ENCODE measurements around the gene B4GAT1. TPM values are rescaled to one million over a fixed set of nuclear protein-coding genes. Genes with fewer than 3 reads are reported as not detected.
A peak's percentile ranks its signal among the peaks of the same experiment; 100 is the strongest.
"Not testable (repeated sequence)": the region's sequence is repeated elsewhere in the genome, so short reads cannot be mapped to it uniquely, and the experiment has no call there.

B4GAT1 gene
- polyA plus RNA-seq, result 1 to 10 TPM; 4.9 to 7.0 TPM

- Histone ChIP-seq H3K9me3 (ENCODE audit: control insufficient read depth in 2 of 2, insufficient read depth in 1 of 2, low read depth in 1 of 2, low read length in 1 of 2) (no peaks in the 10 kb centered on the region), H3K36me3 (ENCODE audit: control insufficient read depth in 2 of 2, insufficient read depth in 2 of 2, low read length in 1 of 2) (no peaks in the 10 kb centered on the region), H3K27ac (ENCODE audit: low read depth in 2 of 2, low read length in 1 of 2) (peak within 1 kb of the TSS; percentile 81 to 93), H3K27me3 (ENCODE audit: control insufficient read depth in 1 of 2, insufficient read depth in 2 of 2, low read length in 2 of 2) (no peaks in the 10 kb centered on the region), H3K4me3 (ENCODE audit: low read depth in 1 of 2, low read length in 2 of 2) (peak within 1 kb of the TSS; percentile 80 to 85), H3K4me1 (ENCODE audit: control insufficient read depth in 2 of 2, insufficient read depth in 2 of 2, low read length in 1 of 2) (peaks cover 3 to 18% of the 10 kb centered on the region in 2 donors)
- 0 to 1% methylated on average over 60 to 101 of the region's 101 CpGs for WGBS, 2 donors
These were observed at the start of gene B4GAT1 for GRCh38 chr11:66347425-66348276. Gene B4GAT1 (minus strand): TSS chr11:66347629. CDS start chr11:66347545, 84 bp downstream.

DNA sequence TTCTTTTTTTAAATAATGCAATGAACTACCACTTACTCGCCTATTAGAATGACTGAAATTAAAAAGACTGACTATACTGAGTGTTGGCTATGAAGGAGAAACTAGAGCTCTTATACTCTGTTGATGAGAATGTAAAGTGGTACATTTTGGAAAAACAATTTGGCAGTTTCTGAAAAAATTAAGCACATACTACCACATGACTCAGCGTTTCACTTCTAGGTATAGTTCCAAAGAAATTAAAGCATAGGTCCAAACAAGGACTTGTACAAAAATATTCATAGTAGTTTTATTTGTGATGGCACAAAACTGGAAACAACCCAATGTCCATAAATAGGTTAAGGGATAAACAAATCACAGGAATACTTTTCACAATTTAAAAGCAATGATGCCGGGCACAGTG is 46.5 kb upstream of the B4GAT1 start:
- H3K27me3 ChIP-seq (ENCODE audit: control insufficient read depth in 1 of 2, insufficient read depth in 2 of 2, low read length in 2 of 2), result no peaks in the 10 kb centered on the region
- no peaks in the 10 kb centered on the region for H3K9me3 ChIP-seq (ENCODE audit: control insufficient read depth in 2 of 2, insufficient read depth in 1 of 2, low read depth in 1 of 2, low read length in 1 of 2)
- 68 to 74% methylated on average over 3 of the region's 3 CpGs for WGBS, 2 donors
- H3K27ac ChIP-seq (ENCODE audit: low read depth in 2 of 2, low read length in 1 of 2), result no peak overlapping the region
- no peak overlapping the region for H3K4me3 ChIP-seq (ENCODE audit: low read depth in 1 of 2, low read length in 2 of 2)
- no peaks in the 10 kb centered on the region for H3K36me3 ChIP-seq (ENCODE audit: control insufficient read depth in 2 of 2, insufficient read depth in 2 of 2, low read length in 1 of 2)
- no peaks in the 10 kb centered on the region for H3K4me1 ChIP-seq (ENCODE audit: control insufficient read depth in 2 of 2, insufficient read depth in 2 of 2, low read length in 1 of 2)

- no peaks in the 10 kb centered on the region for H3K36me3 ChIP-seq (ENCODE audit: control insufficient read depth in 2 of 2, insufficient read depth in 2 of 2, low read length in 1 of 2)
- H3K9me3 ChIP-seq (ENCODE audit: control insufficient read depth in 2 of 2, insufficient read depth in 1 of 2, low read depth in 1 of 2, low read length in 1 of 2), result no peaks in the 10 kb centered on the region
- 69 to 79% methylated on average over 6 of the region's 6 CpGs for WGBS, 2 donors
- no peak overlapping the region for H3K4me3 ChIP-seq (ENCODE audit: low read depth in 1 of 2, low read length in 2 of 2)
- no peak overlapping the region for H3K27ac ChIP-seq (ENCODE audit: low read depth in 2 of 2, low read length in 1 of 2)
- H3K27me3 ChIP-seq (ENCODE audit: control insufficient read depth in 1 of 2, insufficient read depth in 2 of 2, low read length in 2 of 2), result no peaks in the 10 kb centered on the region
- H3K4me1 ChIP-seq (ENCODE audit: control insufficient read depth in 2 of 2, insufficient read depth in 2 of 2, low read length in 1 of 2), result no peaks in the 10 kb centered on the region
These were observed 43.9 kb upstream of the B4GAT1 start for GRCh38 chr11:66391322-66391721.

DNA sequence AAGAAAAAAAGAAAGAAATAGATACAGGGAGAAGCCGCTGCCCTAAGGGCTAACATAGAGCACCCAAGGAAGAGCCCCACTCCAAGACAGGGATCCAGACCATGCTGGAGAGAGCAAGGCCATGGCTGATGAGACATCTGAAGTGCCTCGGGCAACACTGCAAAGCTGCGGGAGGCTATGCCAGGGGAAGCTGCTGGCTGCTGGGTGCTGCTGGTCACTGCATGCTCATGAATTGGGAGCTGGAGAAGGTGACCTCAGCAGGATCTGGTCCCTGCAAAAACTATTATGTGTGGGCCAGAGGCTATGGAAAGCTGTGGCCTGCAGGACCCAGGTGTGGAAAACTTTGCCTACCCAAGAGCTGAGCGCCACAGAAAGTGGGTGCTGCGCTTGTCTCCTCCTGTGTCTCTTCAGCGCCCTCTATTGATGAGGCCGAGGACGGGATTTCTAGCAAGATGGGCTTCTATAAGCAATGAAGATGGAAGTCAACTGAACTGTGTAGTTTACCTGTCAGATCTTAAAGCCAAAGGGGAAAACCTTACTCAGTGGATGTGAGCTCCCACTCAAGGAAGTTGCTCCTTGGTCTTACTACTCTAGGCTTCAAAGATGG is 41.5 kb upstream of the B4GAT1 start:
- Histone ChIP-seq H3K27me3 (ENCODE audit: control insufficient read depth in 1 of 2, insufficient read depth in 2 of 2, low read length in 2 of 2) (no peaks in the 10 kb centered on the region), H3K9me3 (ENCODE audit: control insufficient read depth in 2 of 2, insufficient read depth in 1 of 2, low read depth in 1 of 2, low read length in 1 of 2) (no peaks in the 10 kb centered on the region), H3K4me3 (ENCODE audit: low read depth in 1 of 2, low read length in 2 of 2) (no peak overlapping the region), H3K36me3 (ENCODE audit: control insufficient read depth in 2 of 2, insufficient read depth in 2 of 2, low read length in 1 of 2) (no peaks in the 10 kb centered on the region), H3K27ac (ENCODE audit: low read depth in 2 of 2, low read length in 1 of 2) (no peak overlapping the region), H3K4me1 (ENCODE audit: control insufficient read depth in 2 of 2, insufficient read depth in 2 of 2, low read length in 1 of 2) (no peaks in the 10 kb centered on the region)
- 21 to 27% methylated on average over 8 of the region's 8 CpGs for WGBS, 2 donors

DNA sequence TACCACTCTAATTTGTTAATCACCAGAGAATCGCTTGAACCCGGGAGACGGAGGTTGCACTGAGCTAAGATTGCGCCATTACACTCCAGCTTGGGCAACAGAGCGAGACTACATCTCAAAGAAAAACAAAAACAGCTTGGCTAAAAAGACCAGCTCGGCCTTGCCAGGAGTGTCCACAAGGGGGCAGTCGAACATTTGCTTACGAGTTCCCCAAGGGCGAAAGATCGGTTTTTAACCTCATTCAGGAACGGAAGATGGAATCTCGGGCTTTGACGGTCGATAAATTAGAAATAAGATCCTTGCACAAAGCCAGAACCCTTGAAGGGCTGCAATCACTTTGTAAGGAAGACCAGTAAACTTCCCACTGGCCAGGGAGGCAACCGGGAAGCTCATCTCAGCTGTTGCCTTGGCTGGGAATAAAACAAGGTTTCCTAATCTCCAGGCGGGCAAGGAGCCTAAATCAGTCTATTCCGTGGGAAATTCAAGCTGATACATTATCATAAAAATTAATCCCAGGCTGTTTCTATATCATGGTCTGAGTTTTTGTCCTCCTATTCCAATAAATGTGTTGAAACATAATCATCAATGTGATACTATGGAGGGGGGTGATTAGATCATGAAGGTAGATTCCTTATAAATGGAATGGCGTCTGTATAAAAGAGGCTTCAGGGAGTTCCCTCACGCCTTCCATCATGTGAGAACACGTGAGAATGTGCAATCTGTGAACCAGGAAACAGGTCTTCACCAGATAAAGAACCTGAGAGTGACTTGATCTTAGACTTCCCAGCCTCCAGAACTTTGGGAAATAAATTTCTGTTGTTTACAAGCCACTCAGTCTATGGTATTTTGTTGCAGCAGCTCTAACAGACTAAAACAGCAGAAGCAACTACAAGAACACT is 39.0 kb upstream of the B4GAT1 start:
- Histone ChIP-seq H3K4me1 (ENCODE audit: control insufficient read depth in 2 of 2, insufficient read depth in 2 of 2, low read length in 1 of 2) (no peaks in the 10 kb centered on the region), H3K36me3 (ENCODE audit: control insufficient read depth in 2 of 2, insufficient read depth in 2 of 2, low read length in 1 of 2) (no peaks in the 10 kb centered on the region), H3K9me3 (ENCODE audit: control insufficient read depth in 2 of 2, insufficient read depth in 1 of 2, low read depth in 1 of 2, low read length in 1 of 2) (no peaks in the 10 kb centered on the region), H3K4me3 (ENCODE audit: low read depth in 1 of 2, low read length in 2 of 2) (peak overlapping the region in 1 of 2 donors; percentile 18), H3K27me3 (ENCODE audit: control insufficient read depth in 1 of 2, insufficient read depth in 2 of 2, low read length in 2 of 2) (no peaks in the 10 kb centered on the region), H3K27ac (ENCODE audit: low read depth in 2 of 2, low read length in 1 of 2) (no peak overlapping the region)
- 5% methylated on average over 20 of the region's 20 CpGs for WGBS, 2 donors

- WGBS, 2 donors, result 67 to 73% methylated on average over 13 of the region's 13 CpGs
- H3K36me3 ChIP-seq (ENCODE audit: control insufficient read depth in 2 of 2, insufficient read depth in 2 of 2, low read length in 1 of 2); H3K27ac ChIP-seq (ENCODE audit: low read depth in 2 of 2, low read length in 1 of 2); H3K27me3 ChIP-seq (ENCODE audit: control insufficient read depth in 1 of 2, insufficient read depth in 2 of 2, low read length in 2 of 2); H3K9me3 ChIP-seq (ENCODE audit: control insufficient read depth in 2 of 2, insufficient read depth in 1 of 2, low read depth in 1 of 2, low read length in 1 of 2); H3K4me3 ChIP-seq (ENCODE audit: low read depth in 1 of 2, low read length in 2 of 2); H3K4me1 ChIP-seq (ENCODE audit: control insufficient read depth in 2 of 2, insufficient read depth in 2 of 2, low read length in 1 of 2): not testable (repeated sequence)
These were observed 36.9 kb upstream of the B4GAT1 start for GRCh38 chr11:66384316-66384715.

DNA sequence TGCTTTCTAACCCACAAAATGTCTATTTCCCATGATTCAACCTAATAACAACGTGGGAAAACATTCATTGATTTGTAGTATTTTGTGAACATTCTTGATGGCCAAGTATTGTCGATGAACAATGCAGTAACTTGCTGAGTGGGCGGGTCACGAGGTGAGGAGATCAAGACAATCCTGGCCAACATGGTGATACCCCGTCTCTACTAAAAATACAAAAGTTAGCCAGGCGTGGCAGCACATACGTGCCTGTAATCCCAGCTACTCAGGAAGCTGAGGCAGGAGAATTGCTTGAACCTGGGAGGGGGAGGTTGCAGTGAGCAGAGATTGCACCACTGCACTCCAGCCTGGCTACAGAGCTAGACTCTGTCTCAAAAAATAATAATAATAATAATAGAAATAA is 32.8 kb upstream of the B4GAT1 start:
- 14 to 16% methylated on average over 7 of the region's 7 CpGs for WGBS, 2 donors
- H3K27ac ChIP-seq (ENCODE audit: low read depth in 2 of 2, low read length in 1 of 2); H3K36me3 ChIP-seq (ENCODE audit: control insufficient read depth in 2 of 2, insufficient read depth in 2 of 2, low read length in 1 of 2); H3K4me3 ChIP-seq (ENCODE audit: low read depth in 1 of 2, low read length in 2 of 2); H3K9me3 ChIP-seq (ENCODE audit: control insufficient read depth in 2 of 2, insufficient read depth in 1 of 2, low read depth in 1 of 2, low read length in 1 of 2); H3K27me3 ChIP-seq (ENCODE audit: control insufficient read depth in 1 of 2, insufficient read depth in 2 of 2, low read length in 2 of 2); H3K4me1 ChIP-seq (ENCODE audit: control insufficient read depth in 2 of 2, insufficient read depth in 2 of 2, low read length in 1 of 2): not testable (repeated sequence)

- H3K4me1 ChIP-seq (ENCODE audit: control insufficient read depth in 2 of 2, insufficient read depth in 2 of 2, low read length in 1 of 2); H3K27me3 ChIP-seq (ENCODE audit: control insufficient read depth in 1 of 2, insufficient read depth in 2 of 2, low read length in 2 of 2); H3K36me3 ChIP-seq (ENCODE audit: control insufficient read depth in 2 of 2, insufficient read depth in 2 of 2, low read length in 1 of 2); H3K9me3 ChIP-seq (ENCODE audit: control insufficient read depth in 2 of 2, insufficient read depth in 1 of 2, low read depth in 1 of 2, low read length in 1 of 2); H3K4me3 ChIP-seq (ENCODE audit: low read depth in 1 of 2, low read length in 2 of 2); H3K27ac ChIP-seq (ENCODE audit: low read depth in 2 of 2, low read length in 1 of 2): not testable (repeated sequence)
- 67 to 86% methylated on average over 9 of the region's 9 CpGs for WGBS, 2 donors
These were observed 26.4 kb upstream of the B4GAT1 start for GRCh38 chr11:66373690-66374287.

- H3K27me3 ChIP-seq (ENCODE audit: control insufficient read depth in 1 of 2, insufficient read depth in 2 of 2, low read length in 2 of 2), result no peaks in the 10 kb centered on the region
- H3K9me3 ChIP-seq (ENCODE audit: control insufficient read depth in 2 of 2, insufficient read depth in 1 of 2, low read depth in 1 of 2, low read length in 1 of 2), result no peaks in the 10 kb centered on the region
- H3K27ac ChIP-seq (ENCODE audit: low read depth in 2 of 2, low read length in 1 of 2), result no peak overlapping the region
- no peak overlapping the region for H3K4me3 ChIP-seq (ENCODE audit: low read depth in 1 of 2, low read length in 2 of 2)
- WGBS, 2 donors, result 50 to 53% methylated on average over 5 of the region's 5 CpGs
- H3K4me1 ChIP-seq (ENCODE audit: control insufficient read depth in 2 of 2, insufficient read depth in 2 of 2, low read length in 1 of 2), result peaks cover 0 to 4% of the 10 kb centered on the region in 2 donors
- peaks cover 0 to 5% of the 10 kb centered on the region in 2 donors for H3K36me3 ChIP-seq (ENCODE audit: control insufficient read depth in 2 of 2, insufficient read depth in 2 of 2, low read length in 1 of 2)
These were observed 25.8 kb upstream of the B4GAT1 start for GRCh38 chr11:66373265-66373664.

All from esophagus (tissue), 2 donors.